ENCODE results near the gene RCAN2.
A peak's percentile ranks its signal among the peaks of the same experiment; 100 is the strongest.

RCAN2 gene

DNA sequence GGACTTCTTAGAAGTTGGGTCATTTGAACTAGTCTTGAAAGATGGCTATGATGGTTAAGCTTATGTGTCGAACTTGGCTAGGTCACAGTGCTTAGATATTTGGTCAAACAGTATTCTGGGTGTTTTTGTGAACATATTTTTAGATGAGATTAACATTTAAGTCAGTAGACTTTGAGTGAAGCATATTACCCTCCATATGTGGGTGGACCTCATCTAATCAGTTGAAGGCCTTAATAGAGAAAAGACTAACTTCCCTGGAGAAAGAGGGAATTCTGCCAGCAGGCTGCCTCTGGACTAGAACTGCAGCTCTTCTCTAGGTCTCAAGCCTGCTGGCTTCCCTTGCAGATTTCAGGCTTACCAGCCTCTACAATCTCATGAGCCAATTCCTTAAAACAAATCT lies 76.9 kb downstream of the RCAN2 start:
- no peak for ATAC-seq (ENCODE audit: low read depth)
- no peak overlapping the region for H3K27ac ChIP-seq (ENCODE audit: poor library complexity, severe bottlenecking)
- no peak overlapping the region for H3K4me3 ChIP-seq (ENCODE audit: severe bottlenecking)
- no peaks in the 10 kb centered on the region for H3K27me3 ChIP-seq (ENCODE audit: insufficient read depth, poor library complexity, severe bottlenecking)
- H3K9me3 ChIP-seq (ENCODE audit: severe bottlenecking) = no peaks in the 10 kb centered on the region
- no peak for DNase-seq (ENCODE audit: low spot score)
- H3K36me3 ChIP-seq (ENCODE audit: low read depth) = no peaks in the 10 kb centered on the region
- TF ChIP-seq, protein P1, sequence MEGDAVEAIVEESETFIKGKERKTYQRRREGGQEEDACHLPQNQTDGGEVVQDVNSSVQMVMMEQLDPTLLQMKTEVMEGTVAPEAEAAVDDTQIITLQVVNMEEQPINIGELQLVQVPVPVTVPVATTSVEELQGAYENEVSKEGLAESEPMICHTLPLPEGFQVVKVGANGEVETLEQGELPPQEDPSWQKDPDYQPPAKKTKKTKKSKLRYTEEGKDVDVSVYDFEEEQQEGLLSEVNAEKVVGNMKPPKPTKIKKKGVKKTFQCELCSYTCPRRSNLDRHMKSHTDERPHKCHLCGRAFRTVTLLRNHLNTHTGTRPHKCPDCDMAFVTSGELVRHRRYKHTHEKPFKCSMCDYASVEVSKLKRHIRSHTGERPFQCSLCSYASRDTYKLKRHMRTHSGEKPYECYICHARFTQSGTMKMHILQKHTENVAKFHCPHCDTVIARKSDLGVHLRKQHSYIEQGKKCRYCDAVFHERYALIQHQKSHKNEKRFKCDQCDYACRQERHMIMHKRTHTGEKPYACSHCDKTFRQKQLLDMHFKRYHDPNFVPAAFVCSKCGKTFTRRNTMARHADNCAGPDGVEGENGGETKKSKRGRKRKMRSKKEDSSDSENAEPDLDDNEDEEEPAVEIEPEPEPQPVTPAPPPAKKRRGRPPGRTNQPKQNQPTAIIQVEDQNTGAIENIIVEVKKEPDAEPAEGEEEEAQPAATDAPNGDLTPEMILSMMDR (IDR thresholded peaks at IDR 0.05; ENCODE audit: poor library complexity, severe bottlenecking) = no peak
- H3K4me1 ChIP-seq (ENCODE audit: insufficient read depth, poor library complexity, severe bottlenecking) = no peaks in the 10 kb centered on the region

DNA sequence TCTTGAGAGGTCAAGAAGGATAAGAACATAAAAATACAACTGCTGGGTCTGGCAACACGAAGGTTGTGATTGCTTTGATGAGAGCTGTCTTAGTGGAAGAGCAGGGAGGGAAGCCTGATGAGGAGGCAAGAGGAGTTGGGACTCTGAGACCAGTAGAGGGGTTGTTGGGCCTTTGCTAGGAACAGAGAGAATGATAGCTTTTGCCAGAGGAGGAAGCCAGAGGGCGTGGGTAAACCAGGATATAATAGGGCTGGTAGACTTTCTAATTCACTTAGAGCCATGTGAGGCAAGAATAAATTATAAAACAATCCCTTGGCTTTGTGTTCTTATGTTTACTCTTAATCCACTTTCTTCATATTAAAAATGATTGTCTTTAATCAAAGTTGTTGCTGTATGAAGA lies 78.6 kb downstream of the RCAN2 start:
- Histone ChIP-seq H3K4me1 (ENCODE audit: insufficient read depth, poor library complexity, severe bottlenecking) (no peaks in the 10 kb centered on the region), H3K36me3 (ENCODE audit: low read depth) (no peaks in the 10 kb centered on the region), H3K9me3 (ENCODE audit: severe bottlenecking) (no peaks in the 10 kb centered on the region), H3K4me3 (ENCODE audit: severe bottlenecking) (no peak overlapping the region), H3K27me3 (ENCODE audit: insufficient read depth, poor library complexity, severe bottlenecking) (no peaks in the 10 kb centered on the region), H3K27ac (ENCODE audit: poor library complexity, severe bottlenecking) (no peak overlapping the region)
- ATAC-seq (ENCODE audit: low read depth) = no peak
- TF ChIP-seq, protein P1 (IDR thresholded peaks at IDR 0.05; ENCODE audit: poor library complexity, severe bottlenecking) = no peak
- no peak for DNase-seq (ENCODE audit: low spot score)

- DNase-seq (ENCODE audit: low spot score) (no peak), ATAC-seq (ENCODE audit: low read depth) (no peak)
- Histone ChIP-seq H3K27ac (ENCODE audit: poor library complexity, severe bottlenecking) (no peak overlapping the region), H3K36me3 (ENCODE audit: low read depth) (no peaks in the 10 kb centered on the region), H3K27me3 (ENCODE audit: insufficient read depth, poor library complexity, severe bottlenecking) (no peaks in the 10 kb centered on the region), H3K4me1 (ENCODE audit: insufficient read depth, poor library complexity, severe bottlenecking) (no peaks in the 10 kb centered on the region), H3K9me3 (ENCODE audit: severe bottlenecking) (no peaks in the 10 kb centered on the region), H3K4me3 (ENCODE audit: severe bottlenecking) (no peak overlapping the region)
- TF ChIP-seq, protein P1 (IDR thresholded peaks at IDR 0.05; ENCODE audit: poor library complexity, severe bottlenecking) = no peak
Measured at GRCh38 chr6:46411456-46412197, 79.6 kb downstream of the RCAN2 start.

DNA sequence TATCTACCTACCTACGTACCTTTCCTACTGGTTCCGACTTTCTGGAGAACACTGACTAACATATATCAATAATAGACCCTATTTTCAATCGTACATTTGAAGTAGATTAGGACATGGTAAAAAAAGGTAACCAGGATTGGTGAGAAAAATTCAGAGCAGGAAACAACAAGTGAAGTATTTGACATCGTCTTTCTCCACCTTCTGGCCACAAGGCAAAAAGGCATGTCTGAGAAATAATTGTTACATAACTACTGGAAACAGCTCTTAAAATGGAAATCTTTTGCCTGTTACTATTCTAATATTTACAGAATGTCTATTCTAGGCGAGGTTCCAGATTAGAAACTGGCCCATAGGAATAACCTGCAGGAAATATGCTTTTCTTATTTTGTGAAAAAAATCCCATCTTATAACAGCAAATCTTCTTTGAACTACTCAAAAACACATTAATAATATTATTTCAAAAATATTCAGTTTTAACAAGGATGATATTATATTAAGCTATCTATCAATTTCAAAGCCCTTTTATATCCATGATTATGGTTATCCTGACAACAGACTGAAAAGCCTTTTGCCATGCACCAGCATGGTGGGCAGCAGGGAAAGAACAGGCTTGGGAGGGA lies 80.8 kb downstream of the RCAN2 start:
- H3K4me3 ChIP-seq (ENCODE audit: severe bottlenecking) = no peak overlapping the region
- H3K4me1 ChIP-seq (ENCODE audit: insufficient read depth, poor library complexity, severe bottlenecking) = no peaks in the 10 kb centered on the region
- ATAC-seq (ENCODE audit: low read depth) (no peak), DNase-seq (ENCODE audit: low spot score) (no peak)
- no peaks in the 10 kb centered on the region for H3K36me3 ChIP-seq (ENCODE audit: low read depth)
- no peaks in the 10 kb centered on the region for H3K9me3 ChIP-seq (ENCODE audit: severe bottlenecking)
- TF ChIP-seq, protein P1 (IDR thresholded peaks at IDR 0.05; ENCODE audit: poor library complexity, severe bottlenecking) = peak; percentile 69
- H3K27ac ChIP-seq (ENCODE audit: poor library complexity, severe bottlenecking) = no peak overlapping the region
- H3K27me3 ChIP-seq (ENCODE audit: insufficient read depth, poor library complexity, severe bottlenecking) = no peaks in the 10 kb centered on the region

All from RWPE2 (cell line).